Retinal pigment epithelial cell (primary cell): ENCODE measurements around the gene NDUFA11.

ENCODE experiments used
- DNase-seq: peaks from one replicate; pipeline ENCODE4 v3.0.0-alpha.2; 2010; ENCODE audit warnings: low read depth
- H3K4me3 ChIP-seq: 2 replicates; pipeline ENCODE4 v1.5.1; 2011; ENCODE audit warnings: mild to moderate bottlenecking, low read length, control low read depth, moderate library complexity
- CTCF ChIP-seq: conservative IDR thresholded peaks from 2 replicates; pipeline ENCODE4 v1.5.1; 2011; ENCODE audit warnings: low read depth, low read length, control low read depth, inconsistent platforms

NDUFA11 gene

GRCh38 chr19:5903624-5904351, at the start of gene NDUFA11:
Gene NDUFA11, minus strand, starts transcription at chr19:5903790. Its CDS starts 82 bp downstream, at chr19:5903708.
- no peak for TF ChIP-seq CTCF
- peak within 1 kb of the TSS; percentile 99 for H3K4me3 ChIP-seq
- DNase-seq, result no peak

GRCh38 chr19:5953030-5953589, 49.5 kb upstream of the NDUFA11 start:
- no peak overlapping the region for H3K4me3 ChIP-seq
- no peak for TF ChIP-seq CTCF
- no peak for DNase-seq

GRCh38 chr19:5952193-5953029, 48.8 kb upstream of the NDUFA11 start:
- TF ChIP-seq CTCF, result no peak
- no peak overlapping the region for H3K4me3 ChIP-seq
- DNase-seq, result no peak

GRCh38 chr19:5951338-5951861, 47.8 kb upstream of the NDUFA11 start:
- no peak for DNase-seq
- H3K4me3 ChIP-seq, result no peak overlapping the region

GRCh38 chr19:5950741-5951140, 47.2 kb upstream of the NDUFA11 start:
- no peak overlapping the region for H3K4me3 ChIP-seq
- TF ChIP-seq CTCF, result no peak
- no peak for DNase-seq

More at GRCh38 chr19:5951338-5951861, 47.8 kb upstream of the NDUFA11 start:
- TF ChIP-seq CTCF, result no peak

- no peak for TF ChIP-seq CTCF
- no peak for DNase-seq
- no peak overlapping the region for H3K4me3 ChIP-seq
Measured at GRCh38 chr19:5949792-5950305, 46.3 kb upstream of the NDUFA11 start.
